ENCODE results near the gene HES3. TPM values are rescaled to one million over a fixed set of nuclear protein-coding genes. Genes with fewer than 3 reads are reported as not detected.

HES3 gene
- total and polyA plus RNA-seq, 2 donors (not counting 1 experiment from before 2014, with no cell fraction given) = not detected

DNA sequence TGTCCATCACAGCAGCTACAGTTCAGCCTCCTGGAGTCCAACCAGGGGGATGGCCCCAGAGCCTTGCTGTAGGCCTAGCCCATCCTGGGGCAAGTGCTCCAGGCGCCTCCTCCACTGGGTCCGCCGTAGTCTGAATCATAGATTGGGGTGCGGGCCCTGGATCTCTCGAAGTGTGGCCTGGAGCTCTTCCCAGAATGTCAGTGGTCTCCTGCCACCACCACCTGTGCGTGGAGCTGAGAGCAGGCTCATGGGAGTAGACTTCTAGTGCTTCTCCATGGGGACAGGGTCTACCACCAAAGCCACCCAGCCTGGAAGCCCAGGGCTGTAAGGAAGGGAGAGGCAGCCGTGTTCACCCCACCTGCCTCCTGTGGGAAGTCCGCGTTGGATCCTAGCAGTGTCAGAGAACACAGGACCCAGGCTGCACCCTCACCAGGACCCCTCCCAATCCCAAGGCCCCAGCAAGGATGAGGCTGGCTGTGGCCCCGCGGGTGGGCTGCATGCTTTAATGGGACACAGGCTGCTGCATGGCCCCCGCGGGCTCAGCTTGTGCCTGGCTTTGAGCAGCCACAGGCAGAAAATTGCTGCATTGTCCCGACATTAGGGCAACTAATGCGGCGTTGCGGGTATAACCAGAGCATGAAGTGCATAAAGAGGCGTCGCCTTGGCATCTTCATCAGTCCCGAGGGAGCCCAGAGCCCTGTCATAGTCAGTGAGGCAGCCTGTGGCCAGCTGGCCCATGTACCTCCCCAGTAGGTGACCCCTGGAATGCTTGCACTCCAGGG, 735 bp upstream of the HES3 start:
- 33% methylated on average over 20 of the region's 20 CpGs for WGBS (ENCODE audit: insufficient coverage)
- POLR2A ChIA-PET = no interaction called here

More for the DNA sequence above, 735 bp upstream of the HES3 start:
- H3K27ac ChIP-seq (ENCODE audit: low read length in 2 of 2) = no peak overlapping the region
- Mint-ChIP-seq H3K27ac (no peak overlapping the region), H3K27me3 (peaks cover 45% of the 10 kb centered on the region), H3K9me3 (ENCODE audit: insufficient read depth) (no peaks in the 10 kb centered on the region), H3K4me1 (peaks cover 16% of the 10 kb centered on the region), H3K4me3 (no peak overlapping the region)
- CTCF ChIA-PET = interaction anchor here (4.7 kb wide), 1 partner anchor 160 kb away, joined by 51 read pairs; no protein-coding TSS in a partner anchor
- no peaks in the 10 kb centered on the region for H3K79me2 ChIP-seq (ENCODE audit: control insufficient read depth, insufficient read depth, low read length)
- intact Hi-C loops (cut with micrococcal nuclease) = no loop called here
- H3K9me3 ChIP-seq (ENCODE audit: control extremely low read depth in 1 of 3, control insufficient read depth in 2 of 3, insufficient read depth in 1 of 3, low read length in 2 of 3) = peaks cover 0 to 34% (median 0%) of the 10 kb centered on the region in 3 donors
- TF ChIP-seq EZH2 (IDR thresholded peaks at IDR 0.05; ENCODE audit: borderline replicate concordance, insufficient read depth, low read depth, low read length, poor library complexity, severe bottlenecking) = no peak
- TF ChIP-seq, protein P1, sequence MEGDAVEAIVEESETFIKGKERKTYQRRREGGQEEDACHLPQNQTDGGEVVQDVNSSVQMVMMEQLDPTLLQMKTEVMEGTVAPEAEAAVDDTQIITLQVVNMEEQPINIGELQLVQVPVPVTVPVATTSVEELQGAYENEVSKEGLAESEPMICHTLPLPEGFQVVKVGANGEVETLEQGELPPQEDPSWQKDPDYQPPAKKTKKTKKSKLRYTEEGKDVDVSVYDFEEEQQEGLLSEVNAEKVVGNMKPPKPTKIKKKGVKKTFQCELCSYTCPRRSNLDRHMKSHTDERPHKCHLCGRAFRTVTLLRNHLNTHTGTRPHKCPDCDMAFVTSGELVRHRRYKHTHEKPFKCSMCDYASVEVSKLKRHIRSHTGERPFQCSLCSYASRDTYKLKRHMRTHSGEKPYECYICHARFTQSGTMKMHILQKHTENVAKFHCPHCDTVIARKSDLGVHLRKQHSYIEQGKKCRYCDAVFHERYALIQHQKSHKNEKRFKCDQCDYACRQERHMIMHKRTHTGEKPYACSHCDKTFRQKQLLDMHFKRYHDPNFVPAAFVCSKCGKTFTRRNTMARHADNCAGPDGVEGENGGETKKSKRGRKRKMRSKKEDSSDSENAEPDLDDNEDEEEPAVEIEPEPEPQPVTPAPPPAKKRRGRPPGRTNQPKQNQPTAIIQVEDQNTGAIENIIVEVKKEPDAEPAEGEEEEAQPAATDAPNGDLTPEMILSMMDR (IDR thresholded peaks at IDR 0.05) = no peak
- DNase-seq (no peak), ATAC-seq (ENCODE audit: low read depth) (no peak)
- H3K9ac ChIP-seq (ENCODE audit: low read length) = no peak overlapping the region
- no peak overlapping the region for H2AFZ ChIP-seq (ENCODE audit: insufficient read depth, low read depth, low read length, poor library complexity, severe bottlenecking)
- H3K27me3 ChIP-seq (replicated peaks in 1 of 4; ENCODE audit: control extremely low read depth in 1 of 4, control insufficient read depth in 3 of 4, insufficient read depth in 4 of 4, low read length in 3 of 4) = peaks cover 0 to 82% (median 49%) of the 10 kb centered on the region in 4 experiments
- no peaks in the 10 kb centered on the region for H3K36me3 ChIP-seq (replicated peaks in 1 of 2; ENCODE audit: control extremely low read depth in 1 of 2, control insufficient read depth in 1 of 2, extremely low read depth in 1 of 2, insufficient read depth in 2 of 2, low read length in 1 of 2)
- H3K4me1 ChIP-seq (ENCODE audit: control insufficient read depth in 2 of 2, insufficient read depth in 2 of 2, low read length in 2 of 2) = peaks cover 27 to 30% of the 10 kb centered on the region in 2 donors
- peaks cover 6% of the 10 kb centered on the region for H4K20me1 ChIP-seq (ENCODE audit: control insufficient read depth, insufficient read depth, low read length, poor library complexity, severe bottlenecking)
- no peak overlapping the region for H3K4me2 ChIP-seq (replicated peaks; ENCODE audit: low read depth, low read length, poor library complexity, severe bottlenecking)
- no peak overlapping the region for H3K4me3 ChIP-seq (ENCODE audit: control extremely low read depth in 1 of 5, extremely low read depth in 1 of 5, insufficient read depth in 1 of 5, low read depth in 2 of 5, low read length in 4 of 5)
